OCI-M2 (cell line): ENCODE results near the gene HS3ST3B1.

Experiments used
- DNase-seq: peaks from one replicate; lab custom pipeline; 2025; ENCODE audit not compliant: unreplicated experiment; lab: John Stamatoyannopoulos, UW

HS3ST3B1 gene

GRCh38 chr17:14320734-14321475, 20.0 kb downstream of the HS3ST3B1 start:
- DNase-seq = no peak

- no peak for DNase-seq
Measured at GRCh38 chr17:14321476-14321949, 20.6 kb downstream of the HS3ST3B1 start.

GRCh38 chr17:14321980-14322776, 21.3 kb downstream of the HS3ST3B1 start:
- no peak for DNase-seq

GRCh38 chr17:14323522-14323981, 22.7 kb downstream of the HS3ST3B1 start:
- DNase-seq = no peak

- DNase-seq = no peak
Measured at GRCh38 chr17:14325618-14326167, 24.8 kb downstream of the HS3ST3B1 start.

GRCh38 chr17:14329900-14330491, 29.1 kb downstream of the HS3ST3B1 start:
- no peak for DNase-seq

GRCh38 chr17:14330492-14330962, 29.6 kb downstream of the HS3ST3B1 start:
- no peak for DNase-seq

GRCh38 chr17:14331225-14331981, 30.5 kb downstream of the HS3ST3B1 start:
- no peak for DNase-seq

- DNase-seq = no peak
Measured at GRCh38 chr17:14331982-14332298, 31.1 kb downstream of the HS3ST3B1 start.

- DNase-seq = no peak
Measured at GRCh38 chr17:14332331-14332730, 31.4 kb downstream of the HS3ST3B1 start.

GRCh38 chr17:14333506-14333905, 32.6 kb downstream of the HS3ST3B1 start:
- DNase-seq = no peak

- DNase-seq = no peak
Measured at GRCh38 chr17:14334276-14334840, 33.5 kb downstream of the HS3ST3B1 start.

- no peak for DNase-seq
Measured at GRCh38 chr17:14334919-14335318, 34.0 kb downstream of the HS3ST3B1 start.

- DNase-seq = no peak
Measured at GRCh38 chr17:14336418-14336817, 35.5 kb downstream of the HS3ST3B1 start.

GRCh38 chr17:14337596-14338079, 36.8 kb downstream of the HS3ST3B1 start:
- no peak for DNase-seq

- DNase-seq = no peak
Measured at GRCh38 chr17:14340857-14341754, 40.2 kb downstream of the HS3ST3B1 start.

GRCh38 chr17:14341866-14342265, 41.0 kb downstream of the HS3ST3B1 start:
- DNase-seq = no peak

- DNase-seq = no peak
Measured at GRCh38 chr17:14346801-14347200, 45.9 kb downstream of the HS3ST3B1 start.

- no peak for DNase-seq
Measured at GRCh38 chr17:14351493-14351892, 50.6 kb downstream of the HS3ST3B1 start.
